Keratinocyte (primary cell): ENCODE data around the gene ARSK. TPM values are rescaled to one million over a fixed set of nuclear protein-coding genes. Genes with fewer than 3 reads are reported as not detected.

Experiments
- DNase-seq: peaks from one replicate; pipeline ENCODE4 v3.0.0-alpha.2; 2011; ENCODE audit warnings: low read depth, missing footprints, low spot score
- FAIRE-seq: peaks from 2 replicates; lab custom pipeline; 2011; peaks lifted over from hg19 to GRCh38; lab: Jason Lieb, UNC
- H2AFZ ChIP-seq: 2 replicates; pipeline ENCODE4 v1.6.0; 2012; ENCODE audit warnings: low read length, control low read depth, inconsistent platforms; ENCODE audit not compliant: control insufficient read depth
- H3K27ac ChIP-seq: 2 replicates; pipeline ENCODE4 v1.5.1; 2011; ENCODE audit warnings: low read length; ENCODE audit not compliant: control insufficient read depth, insufficient read depth
- H3K27me3 ChIP-seq: 3 replicates; pipeline ENCODE4 v1.6.0; 2011; ENCODE audit warnings: low read length; ENCODE audit not compliant: control insufficient read depth, insufficient read depth; ENCODE audit errors: extremely low read depth
- H3K36me3 ChIP-seq, 2 experiments: 2 replicates in 1 of 2; 3 replicates in 1 of 2; pipeline ENCODE4 v1.5.1; 2011; ENCODE audit warnings: low read length in 2 of 2, mild to moderate bottlenecking in 1 of 2; ENCODE audit not compliant: control insufficient read depth in 2 of 2, insufficient read depth in 2 of 2; ENCODE audit errors: extremely low read depth in 1 of 2
- H3K4me1 ChIP-seq: 3 replicates; pipeline ENCODE4 v1.5.1; 2011; ENCODE audit warnings: low read length; ENCODE audit not compliant: control insufficient read depth, insufficient read depth; ENCODE audit errors: extremely low read depth
- H3K4me2 ChIP-seq: 3 replicates; pipeline ENCODE4 v1.6.0; 2011; ENCODE audit warnings: low read depth, low read length; ENCODE audit not compliant: control insufficient read depth, insufficient read depth; ENCODE audit errors: extremely low read depth
- H3K4me3 ChIP-seq, 3 experiments: fragments of 200-600 bp in 1 of 3; sonication (generic) in 1 of 3; 2 replicates in 2 of 3; 3 replicates in 1 of 3; pipeline ENCODE4 v1.5.1; 2011 to 2016; ENCODE audit warnings: low read length in 3 of 3, mild to moderate bottlenecking in 3 of 3, control low read depth in 2 of 3, inconsistent platforms in 1 of 3, low read depth in 1 of 3, mixed read lengths in 1 of 3, mixed run types in 1 of 3, moderate library complexity in 1 of 3; ENCODE audit not compliant: control insufficient read depth in 2 of 3, insufficient read depth in 2 of 3; ENCODE audit errors: extremely low read depth in 1 of 3
- H3K79me2 ChIP-seq: 2 replicates; pipeline ENCODE4 v1.6.0; 2012; ENCODE audit warnings: low read length; ENCODE audit not compliant: control insufficient read depth, insufficient read depth
- H3K9ac ChIP-seq: 3 replicates; pipeline ENCODE4 v1.6.0; 2011; ENCODE audit warnings: low read length; ENCODE audit not compliant: control insufficient read depth, insufficient read depth; ENCODE audit errors: extremely low read depth
- H3K9me1 ChIP-seq: 3 replicates; pipeline ENCODE4 v1.6.0; 2011; ENCODE audit warnings: low read length; ENCODE audit not compliant: control insufficient read depth, insufficient read depth; ENCODE audit errors: extremely low read depth
- H3K9me3 ChIP-seq: 2 replicates; pipeline ENCODE4 v1.5.1; 2012; ENCODE audit warnings: low read depth, low read length; ENCODE audit not compliant: control insufficient read depth
- H4K20me1 ChIP-seq: 3 replicates; pipeline ENCODE4 v1.6.0; 2011; ENCODE audit warnings: low read length; ENCODE audit not compliant: control insufficient read depth, insufficient read depth; ENCODE audit errors: extremely low read depth
- CTCF ChIP-seq, 3 experiments: IDR thresholded peaks in 1 of 3; conservative IDR thresholded peaks in 1 of 3; optimal IDR thresholded peaks in 1 of 3; 2 replicates in 2 of 3; 3 replicates in 1 of 3; pipeline versions ENCODE3 to v1.5.1; 2011; ENCODE audit warnings: low read length in 3 of 3, mild to moderate bottlenecking in 3 of 3, moderate library complexity in 2 of 3, control low read depth in 1 of 3, inconsistent platforms in 1 of 3; ENCODE audit not compliant: insufficient read depth in 2 of 3; ENCODE audit errors: extremely low read depth in 1 of 3
- EZH2 ChIP-seq: IDR thresholded peaks from one replicate; pipeline ENCODE4 v1.6.1; 2012; ENCODE audit warnings: inconsistent platforms, mild to moderate bottlenecking, low read length, moderate library complexity
- dilution Hi-C: fragments of 300-500 bp; cut with MboI; formaldehyde crosslinking; loops from one replicate; pipeline ENCODE4 v1.7.0; 2020; ENCODE audit warnings: low sequenced_read_pairs; ENCODE audit not compliant: extremely low pct_ligation_motif_present
- polyA plus RNA-seq, 5 experiments: library from polyadenylated mRNA; depleted of rRNA in 3 of 5; stranded (reverse) in 3 of 5; stranded (forward) in 1 of 5; unstranded in 1 of 5; fragments of >200 nt; gene quantifications; 1 replicate in 1 of 5; 2 replicates in 3 of 5; 3 replicates in 1 of 5; pipeline versions ENCODE4 v1.2.1 to v1.2.3, GENCODE V29; 2011 to 2012; ENCODE audit warnings: missing spikeins in 2 of 5, low read depth in 1 of 5, low replicate concordance in 1 of 5

Gene ARSK
- polyA plus RNA-seq, 1 donor (not counting 4 experiments of a cell fraction or from before 2014, with no cell fraction given): 9.3 TPM

GRCh38 chr5:95557841-95558240 lies 2.9 kb downstream of the ARSK start:
- Histone ChIP-seq H3K9ac (no peak overlapping the region), H3K27ac (no peak overlapping the region), H3K4me3 (no peak overlapping the region), H3K79me2 (peaks cover 22% of the 10 kb centered on the region), H3K4me2 (no peak overlapping the region), H3K9me1 (peaks cover 2% of the 10 kb centered on the region), H3K4me1 (peaks cover 11% of the 10 kb centered on the region), H4K20me1 (no peaks in the 10 kb centered on the region), H3K27me3 (no peaks in the 10 kb centered on the region), H2AFZ (no peak overlapping the region), H3K9me3 (no peaks in the 10 kb centered on the region), H3K36me3 (peaks cover 0 to 2% of the 10 kb centered on the region in 2 experiments)
- DNase-seq: no peak
- FAIRE-seq: no peak
- dilution Hi-C loops: no loop called here
- TF ChIP-seq EZH2 (no peak), CTCF (optimal IDR thresholded peaks at IDR 0.05 in 1 of 3, IDR thresholded peaks at IDR 0.05 in 1 of 3, conservative IDR thresholded peaks at IDR 0.05 in 1 of 3; ENCODE audit: extremely low read depth in 1 of 3, insufficient read depth in 2 of 3, low read length in 3 of 3) (no peak)

GRCh38 chr5:95562282-95562681 lies 7.4 kb downstream of the ARSK start:
- H3K4me2 ChIP-seq: no peak overlapping the region
- no peak overlapping the region for H3K4me3 ChIP-seq
- no peaks in the 10 kb centered on the region for H3K9me3 ChIP-seq
- TF ChIP-seq CTCF (optimal IDR thresholded peaks at IDR 0.05 in 1 of 3, IDR thresholded peaks at IDR 0.05 in 1 of 3, conservative IDR thresholded peaks at IDR 0.05 in 1 of 3; ENCODE audit: extremely low read depth in 1 of 3, insufficient read depth in 2 of 3, low read length in 3 of 3) (no peak), EZH2 (no peak)
- no peaks in the 10 kb centered on the region for H3K36me3 ChIP-seq
- dilution Hi-C loops: no loop called here
- H3K4me1 ChIP-seq: no peaks in the 10 kb centered on the region
- no peaks in the 10 kb centered on the region for H4K20me1 ChIP-seq
- no peaks in the 10 kb centered on the region for H3K27me3 ChIP-seq
- H3K27ac ChIP-seq: no peak overlapping the region
- no peak overlapping the region for H2AFZ ChIP-seq
- DNase-seq (no peak), FAIRE-seq (no peak)
- H3K9me1 ChIP-seq: no peaks in the 10 kb centered on the region
- H3K9ac ChIP-seq: no peak overlapping the region
- peaks cover 3% of the 10 kb centered on the region for H3K79me2 ChIP-seq
